A549 (cell line): ENCODE results near the gene ALKBH1.

ENCODE experiments used
- EP300 ChIP-seq, 2 experiments: fragments of >200 bp; sonication (Bioruptor Twin); formaldehyde crosslinking; IDR thresholded peaks; 2 replicates in 1 of 2; 3 replicates in 1 of 2; pipeline ENCODE4 v1.6.1; 2016 to 2017
- TF ChIP-seq, protein P1 (sequence below): fragments of >200 bp; sonication (Bioruptor Twin); formaldehyde crosslinking; IDR thresholded peaks from 3 replicates; pipeline ENCODE4 v1.5.1; 2016

DNA sequence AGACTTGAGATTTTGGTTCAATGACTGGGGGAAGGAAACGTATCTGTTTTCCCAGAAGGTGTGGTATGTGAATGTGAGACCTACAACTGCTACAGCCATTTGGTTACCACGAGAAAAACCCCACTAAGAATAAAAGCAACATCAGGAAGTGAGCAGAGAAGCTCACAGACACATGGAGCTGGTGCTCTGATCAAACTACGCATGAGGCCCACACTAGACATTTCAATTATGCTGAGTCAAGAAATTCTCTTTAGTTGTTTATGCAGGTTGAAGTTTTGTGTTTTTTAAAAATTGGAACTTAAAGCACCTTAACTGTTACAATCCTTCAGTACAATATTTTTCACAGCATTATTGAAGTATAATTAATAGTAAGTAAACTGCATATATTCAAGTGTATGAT lies 82.5 kb downstream of the ALKBH1 start:
- TF ChIP-seq, protein P1, sequence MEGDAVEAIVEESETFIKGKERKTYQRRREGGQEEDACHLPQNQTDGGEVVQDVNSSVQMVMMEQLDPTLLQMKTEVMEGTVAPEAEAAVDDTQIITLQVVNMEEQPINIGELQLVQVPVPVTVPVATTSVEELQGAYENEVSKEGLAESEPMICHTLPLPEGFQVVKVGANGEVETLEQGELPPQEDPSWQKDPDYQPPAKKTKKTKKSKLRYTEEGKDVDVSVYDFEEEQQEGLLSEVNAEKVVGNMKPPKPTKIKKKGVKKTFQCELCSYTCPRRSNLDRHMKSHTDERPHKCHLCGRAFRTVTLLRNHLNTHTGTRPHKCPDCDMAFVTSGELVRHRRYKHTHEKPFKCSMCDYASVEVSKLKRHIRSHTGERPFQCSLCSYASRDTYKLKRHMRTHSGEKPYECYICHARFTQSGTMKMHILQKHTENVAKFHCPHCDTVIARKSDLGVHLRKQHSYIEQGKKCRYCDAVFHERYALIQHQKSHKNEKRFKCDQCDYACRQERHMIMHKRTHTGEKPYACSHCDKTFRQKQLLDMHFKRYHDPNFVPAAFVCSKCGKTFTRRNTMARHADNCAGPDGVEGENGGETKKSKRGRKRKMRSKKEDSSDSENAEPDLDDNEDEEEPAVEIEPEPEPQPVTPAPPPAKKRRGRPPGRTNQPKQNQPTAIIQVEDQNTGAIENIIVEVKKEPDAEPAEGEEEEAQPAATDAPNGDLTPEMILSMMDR = no peak
- TF ChIP-seq EP300 (IDR thresholded peaks at IDR 0.05) = no peak
